Measurements from ENCODE around the gene PRADC1.
"Not testable (repeated sequence)": the region's sequence is repeated elsewhere in the genome, so short reads cannot be mapped to it uniquely, and the experiment has no call there.

PRADC1 gene

DNA sequence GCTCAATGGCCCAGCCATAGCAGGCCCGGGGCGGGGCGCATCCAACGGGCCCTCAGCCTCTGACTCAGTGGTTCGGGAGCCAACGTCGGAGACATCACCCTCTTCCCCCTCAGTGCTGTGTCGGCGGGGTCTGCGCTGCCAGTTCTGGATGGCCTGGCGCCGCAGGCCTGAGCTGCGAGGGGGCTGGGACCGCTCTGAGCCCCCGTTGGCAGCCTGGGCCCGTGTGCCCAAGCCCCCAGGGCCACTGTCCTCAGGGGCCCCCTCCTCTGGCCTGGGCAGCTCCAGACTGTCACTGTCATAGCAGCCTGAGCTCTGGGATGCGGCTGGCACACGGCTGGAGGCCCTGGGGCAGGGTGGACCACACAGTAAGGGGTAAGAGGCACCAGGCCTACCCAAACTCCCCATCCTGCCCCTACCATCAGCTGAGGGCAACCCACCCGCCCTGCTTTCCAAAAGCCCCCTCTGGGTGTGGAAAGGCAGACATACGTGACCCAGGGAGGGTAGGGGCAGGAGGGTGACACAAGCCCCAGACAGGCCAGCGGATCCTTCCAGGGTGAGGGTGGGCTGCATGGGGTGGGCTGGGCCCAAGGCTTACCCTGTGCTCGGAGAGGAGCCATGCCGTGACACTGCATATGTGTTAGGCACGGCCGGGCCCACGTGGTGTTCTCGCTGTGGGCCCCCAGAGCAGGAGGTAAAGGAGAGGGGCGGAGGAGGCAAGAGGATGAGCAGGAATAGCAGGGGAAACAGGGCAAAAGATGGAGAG lies 32.4 kb upstream of the PRADC1 start:
- Histone ChIP-seq H3K27ac (ENCODE audit: low read depth, low read length) (no peak overlapping the region), H3K4me3 (ENCODE audit: low read depth, low read length) (no peak overlapping the region), H3K36me3 (ENCODE audit: insufficient read depth, low read length) (no peaks in the 10 kb centered on the region), H3K27me3 (ENCODE audit: insufficient read depth, low read length) (peaks cover 10% of the 10 kb centered on the region), H3K79me2 (ENCODE audit: control insufficient read depth, insufficient read depth, low read length, unreplicated experiment) (no peaks in the 10 kb centered on the region), H3K4me1 (ENCODE audit: control insufficient read depth, insufficient read depth, low read length, unreplicated experiment) (no peaks in the 10 kb centered on the region), H2AFZ (ENCODE audit: low read length, unreplicated experiment) (no peak overlapping the region)

DNA sequence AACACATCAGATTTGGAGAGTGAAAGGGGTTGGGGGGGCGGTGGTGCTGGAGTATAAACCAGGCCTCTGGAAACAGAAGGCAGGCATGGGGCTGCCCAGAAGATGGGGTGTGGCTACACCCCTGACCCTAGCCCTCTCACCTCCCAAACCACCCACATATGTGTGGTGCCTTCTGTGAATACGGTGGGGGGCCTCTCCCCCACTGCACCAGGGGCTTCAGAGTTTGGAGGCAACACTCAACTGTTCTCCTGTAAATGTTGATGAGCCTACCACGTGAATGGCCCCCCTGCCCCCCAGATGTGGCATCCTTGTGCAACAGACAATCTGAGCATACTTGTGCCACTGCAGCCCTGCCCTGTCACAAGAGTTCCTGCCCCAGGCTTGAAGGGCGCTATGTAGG lies 31.7 kb upstream of the PRADC1 start:
- Histone ChIP-seq H3K79me2 (ENCODE audit: control insufficient read depth, insufficient read depth, low read length, unreplicated experiment) (no peaks in the 10 kb centered on the region), H3K36me3 (ENCODE audit: insufficient read depth, low read length) (no peaks in the 10 kb centered on the region), H3K27ac (ENCODE audit: low read depth, low read length) (no peak overlapping the region), H2AFZ (ENCODE audit: low read length, unreplicated experiment) (no peak overlapping the region), H3K4me1 (ENCODE audit: control insufficient read depth, insufficient read depth, low read length, unreplicated experiment) (no peaks in the 10 kb centered on the region), H3K27me3 (ENCODE audit: insufficient read depth, low read length) (peaks cover 10% of the 10 kb centered on the region), H3K4me3 (ENCODE audit: low read depth, low read length) (no peak overlapping the region)

DNA sequence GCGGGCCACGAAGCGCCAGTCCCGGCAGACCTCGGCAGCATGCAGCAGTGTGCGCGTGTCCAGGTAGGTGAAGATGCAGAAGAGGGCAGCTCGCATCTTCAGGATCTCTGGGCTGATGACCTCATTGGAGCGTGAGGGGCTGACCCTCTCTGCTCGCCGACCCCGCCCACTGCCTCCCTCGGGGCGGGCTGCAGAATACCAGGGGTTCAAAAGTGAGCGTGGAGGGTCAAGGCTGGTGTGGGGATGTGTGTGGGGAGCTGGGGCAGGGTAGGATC lies 31.2 kb upstream of the PRADC1 start:
- no peaks in the 10 kb centered on the region for H3K36me3 ChIP-seq (ENCODE audit: insufficient read depth, low read length)

DNA sequence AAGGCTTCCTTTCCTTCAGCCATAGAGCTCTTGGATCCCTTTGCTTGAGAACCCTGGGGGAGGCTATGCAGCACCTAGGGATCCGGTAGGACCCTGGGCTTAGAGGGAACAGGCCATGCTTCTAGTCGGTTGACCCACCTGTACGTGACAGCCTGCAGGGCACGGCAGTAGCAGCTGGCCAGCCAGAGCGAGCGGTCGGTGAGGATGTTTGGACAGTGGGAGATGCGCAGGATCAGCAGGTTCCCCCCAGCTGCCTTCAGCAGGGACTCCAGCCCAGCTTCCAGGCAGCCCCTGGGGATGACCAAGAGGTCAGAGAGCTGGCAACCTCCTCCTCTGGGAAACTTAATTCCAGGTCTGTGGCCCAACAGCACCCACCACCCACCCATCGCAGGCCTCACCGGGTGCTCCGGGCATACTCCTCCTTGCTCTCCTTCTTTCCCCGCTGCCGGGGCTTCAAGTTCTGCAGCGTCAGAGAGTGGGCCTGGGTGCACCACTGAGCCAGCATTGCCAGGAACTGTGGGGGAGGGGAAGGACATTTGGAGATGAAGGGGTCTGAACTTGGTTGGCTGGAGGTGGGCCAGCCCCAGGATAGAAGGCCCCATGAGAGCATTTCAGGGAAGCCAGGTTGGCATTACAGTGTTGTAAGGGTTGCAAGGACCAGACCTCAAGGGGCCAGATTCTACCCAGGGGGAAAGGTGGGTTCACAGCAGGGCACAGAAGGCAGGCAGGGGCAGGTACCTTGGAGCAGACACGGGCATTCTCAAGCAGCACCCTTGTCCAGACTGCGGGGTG lies 30.7 kb upstream of the PRADC1 start:
- H3K36me3 ChIP-seq (ENCODE audit: insufficient read depth, low read length) = no peaks in the 10 kb centered on the region
- H3K27me3 ChIP-seq (ENCODE audit: insufficient read depth, low read length) = peaks cover 4% of the 10 kb centered on the region; the same call in 1 of the 2 replicates
- no peak overlapping the region for H2AFZ ChIP-seq (ENCODE audit: low read length, unreplicated experiment)
- H3K4me1 ChIP-seq (ENCODE audit: control insufficient read depth, insufficient read depth, low read length, unreplicated experiment) = no peaks in the 10 kb centered on the region
- H3K27ac ChIP-seq (ENCODE audit: low read depth, low read length) = no peak overlapping the region
- H3K4me3 ChIP-seq (ENCODE audit: low read depth, low read length) = no peak overlapping the region
- H3K79me2 ChIP-seq (ENCODE audit: control insufficient read depth, insufficient read depth, low read length, unreplicated experiment) = no peaks in the 10 kb centered on the region

More for the DNA sequence above, 31.2 kb upstream of the PRADC1 start:
- H3K79me2 ChIP-seq (ENCODE audit: control insufficient read depth, insufficient read depth, low read length, unreplicated experiment) = no peaks in the 10 kb centered on the region
- H3K27me3 ChIP-seq (ENCODE audit: insufficient read depth, low read length) = peaks cover 8% of the 10 kb centered on the region; the same call in 1 of the 2 replicates
- H3K4me1 ChIP-seq (ENCODE audit: control insufficient read depth, insufficient read depth, low read length, unreplicated experiment) = no peaks in the 10 kb centered on the region
- no peak overlapping the region for H3K27ac ChIP-seq (ENCODE audit: low read depth, low read length)
- no peak overlapping the region for H3K4me3 ChIP-seq (ENCODE audit: low read depth, low read length)
- H2AFZ ChIP-seq (ENCODE audit: low read length, unreplicated experiment) = no peak overlapping the region

DNA sequence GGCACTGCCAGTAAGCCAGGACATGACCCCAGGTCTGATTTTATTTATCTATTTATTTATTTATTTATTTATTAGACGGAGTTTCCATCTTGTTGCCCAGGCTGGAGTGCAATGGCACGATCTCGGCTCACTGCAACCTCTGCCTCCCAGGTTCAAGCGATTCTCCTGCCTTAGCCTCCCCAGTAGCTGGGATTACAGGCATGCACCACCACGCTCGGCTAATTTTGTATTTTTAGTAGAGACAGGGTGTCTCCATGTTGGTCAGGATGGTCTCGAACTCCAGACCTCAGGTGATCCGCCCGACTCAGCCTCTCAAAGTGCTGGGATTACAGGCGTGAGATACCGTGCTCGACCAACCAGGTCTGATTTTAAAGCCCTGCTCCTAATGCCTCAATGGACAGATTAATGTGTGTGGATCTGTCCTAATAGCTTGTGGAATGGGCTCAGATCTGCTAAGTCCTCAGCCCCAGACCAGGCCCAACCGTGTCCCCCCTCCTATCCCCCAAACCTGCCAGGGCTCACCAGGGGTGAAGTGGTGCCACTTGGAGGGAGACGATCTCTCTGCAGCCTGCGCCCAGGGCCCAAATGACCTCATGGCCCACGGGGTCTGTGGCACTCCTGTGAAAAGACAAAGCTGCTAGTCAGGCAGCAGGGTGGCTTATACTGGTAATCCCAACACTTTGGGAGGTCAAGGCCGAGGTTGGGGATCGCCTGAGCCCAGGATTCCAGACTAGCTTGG lies 29.8 kb upstream of the PRADC1 start:
- not testable (repeated sequence) for H3K36me3 ChIP-seq (ENCODE audit: insufficient read depth, low read length); H3K27ac ChIP-seq (ENCODE audit: low read depth, low read length); H3K4me1 ChIP-seq (ENCODE audit: control insufficient read depth, insufficient read depth, low read length, unreplicated experiment); H3K27me3 ChIP-seq (ENCODE audit: insufficient read depth, low read length); H3K4me3 ChIP-seq (ENCODE audit: low read depth, low read length); H2AFZ ChIP-seq (ENCODE audit: low read length, unreplicated experiment); H3K79me2 ChIP-seq (ENCODE audit: control insufficient read depth, insufficient read depth, low read length, unreplicated experiment)

DNA sequence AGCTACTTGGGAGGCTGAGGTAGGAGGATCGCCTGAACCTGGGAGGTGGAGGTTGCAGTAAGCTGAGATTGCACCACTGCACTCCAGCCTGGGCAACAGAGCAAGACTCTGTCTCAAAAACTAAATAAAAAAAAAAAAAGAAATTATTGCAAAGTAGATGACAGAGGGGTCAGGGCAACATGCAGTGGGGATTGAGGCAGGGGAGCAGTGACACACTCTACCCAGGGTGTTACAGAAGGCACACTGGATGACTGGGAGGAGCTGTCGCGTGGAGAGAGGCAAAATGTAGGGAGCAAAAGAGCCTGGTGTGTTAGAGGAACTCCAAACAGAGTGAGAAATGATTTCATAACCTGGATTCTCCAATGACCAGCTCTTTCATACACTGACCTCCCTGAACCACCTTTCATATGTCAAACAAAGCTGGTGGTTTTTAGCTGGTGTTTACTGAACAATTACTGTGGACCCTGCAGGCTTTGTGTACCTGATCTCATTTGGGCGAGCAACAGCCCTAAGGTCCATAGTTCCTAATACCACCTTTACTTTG lies 29.1 kb upstream of the PRADC1 start:
- Histone ChIP-seq H3K79me2 (ENCODE audit: control insufficient read depth, insufficient read depth, low read length, unreplicated experiment) (no peaks in the 10 kb centered on the region), H2AFZ (ENCODE audit: low read length, unreplicated experiment) (no peak overlapping the region), H3K36me3 (ENCODE audit: insufficient read depth, low read length) (no peaks in the 10 kb centered on the region)

DNA sequence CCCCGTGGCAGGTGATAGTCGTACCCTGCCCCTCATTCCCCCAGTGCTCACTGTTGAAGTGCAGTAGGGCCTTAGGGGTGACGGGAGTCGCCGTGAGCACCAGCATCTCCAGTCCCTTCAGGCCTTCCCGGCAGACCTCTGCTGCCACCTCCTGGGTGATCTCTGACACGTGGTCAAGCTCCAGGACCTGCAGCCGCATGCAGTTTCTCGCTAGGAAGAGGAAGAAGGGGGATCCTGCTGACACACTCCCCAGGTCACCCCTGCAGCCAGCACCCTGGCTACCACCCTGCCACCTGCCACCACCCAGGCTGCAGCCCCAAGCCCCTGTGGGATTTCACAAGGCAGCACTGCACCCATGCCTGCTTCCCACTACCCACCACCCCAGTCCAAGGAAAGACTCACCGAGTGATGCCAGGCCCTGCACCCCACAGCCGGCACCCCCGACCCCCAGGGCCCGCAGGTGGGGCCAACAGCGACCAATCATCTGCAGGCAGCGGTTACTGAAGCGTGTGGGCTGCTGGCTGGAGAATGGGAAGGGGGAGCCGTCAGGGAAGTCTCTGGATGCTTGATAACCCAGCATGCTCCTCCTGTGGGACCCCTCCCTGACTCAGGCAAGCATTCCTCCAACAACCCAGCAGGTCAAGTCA lies 27.4 kb upstream of the PRADC1 start:
- no peaks in the 10 kb centered on the region for H3K79me2 ChIP-seq (ENCODE audit: control insufficient read depth, insufficient read depth, low read length, unreplicated experiment)
- H3K4me3 ChIP-seq (ENCODE audit: low read depth, low read length) = no peak overlapping the region
- no peaks in the 10 kb centered on the region for H3K4me1 ChIP-seq (ENCODE audit: control insufficient read depth, insufficient read depth, low read length, unreplicated experiment)
- no peak overlapping the region for H3K27ac ChIP-seq (ENCODE audit: low read depth, low read length)
- H2AFZ ChIP-seq (ENCODE audit: low read length, unreplicated experiment) = no peak overlapping the region
- H3K27me3 ChIP-seq (ENCODE audit: insufficient read depth, low read length) = no peaks in the 10 kb centered on the region
- H3K36me3 ChIP-seq (ENCODE audit: insufficient read depth, low read length) = no peaks in the 10 kb centered on the region

More for the DNA sequence above, 29.1 kb upstream of the PRADC1 start:
- Histone ChIP-seq H3K27me3 (ENCODE audit: insufficient read depth, low read length) (no peaks in the 10 kb centered on the region), H3K4me1 (ENCODE audit: control insufficient read depth, insufficient read depth, low read length, unreplicated experiment) (no peaks in the 10 kb centered on the region), H3K4me3 (ENCODE audit: low read depth, low read length) (no peak overlapping the region), H3K27ac (ENCODE audit: low read depth, low read length) (no peak overlapping the region)

DNA sequence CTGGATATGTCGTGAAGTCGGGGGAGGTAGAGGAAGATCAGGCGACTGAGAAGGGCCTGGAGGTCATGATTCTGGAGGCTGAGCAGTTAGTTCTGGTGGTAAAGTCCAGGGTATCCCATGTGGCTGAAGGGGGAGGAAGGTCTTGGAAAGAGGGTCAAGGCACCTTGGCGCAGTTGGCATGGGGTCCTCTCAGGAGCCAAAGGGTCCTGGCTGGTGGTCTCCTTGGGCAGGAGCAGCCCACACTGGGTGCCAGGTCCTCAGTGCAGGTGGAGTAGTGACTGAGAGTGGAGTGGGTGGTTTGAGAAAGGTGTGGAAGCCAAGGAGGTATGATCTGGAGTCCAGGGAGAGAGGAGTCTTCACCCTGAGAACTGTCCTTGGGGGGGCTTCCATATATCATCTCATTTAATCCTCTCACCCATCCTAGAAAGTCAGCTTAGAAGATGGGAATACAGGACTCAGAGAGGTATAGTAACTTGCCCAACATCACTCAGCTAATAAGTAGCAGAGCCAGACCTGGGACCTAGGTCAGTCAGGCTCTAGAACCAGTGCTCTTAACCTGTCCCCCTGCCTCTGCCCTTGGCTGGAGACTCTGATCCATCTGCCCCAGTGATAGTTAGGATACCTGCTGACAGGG lies 26.8 kb upstream of the PRADC1 start:
- no peaks in the 10 kb centered on the region for H3K36me3 ChIP-seq (ENCODE audit: insufficient read depth, low read length)
- no peaks in the 10 kb centered on the region for H3K27me3 ChIP-seq (ENCODE audit: insufficient read depth, low read length)
- H2AFZ ChIP-seq (ENCODE audit: low read length, unreplicated experiment) = no peak overlapping the region
- no peaks in the 10 kb centered on the region for H3K79me2 ChIP-seq (ENCODE audit: control insufficient read depth, insufficient read depth, low read length, unreplicated experiment)
- H3K4me1 ChIP-seq (ENCODE audit: control insufficient read depth, insufficient read depth, low read length, unreplicated experiment) = no peaks in the 10 kb centered on the region
- no peak overlapping the region for H3K27ac ChIP-seq (ENCODE audit: low read depth, low read length)
- no peak overlapping the region for H3K4me3 ChIP-seq (ENCODE audit: low read depth, low read length)

DNA sequence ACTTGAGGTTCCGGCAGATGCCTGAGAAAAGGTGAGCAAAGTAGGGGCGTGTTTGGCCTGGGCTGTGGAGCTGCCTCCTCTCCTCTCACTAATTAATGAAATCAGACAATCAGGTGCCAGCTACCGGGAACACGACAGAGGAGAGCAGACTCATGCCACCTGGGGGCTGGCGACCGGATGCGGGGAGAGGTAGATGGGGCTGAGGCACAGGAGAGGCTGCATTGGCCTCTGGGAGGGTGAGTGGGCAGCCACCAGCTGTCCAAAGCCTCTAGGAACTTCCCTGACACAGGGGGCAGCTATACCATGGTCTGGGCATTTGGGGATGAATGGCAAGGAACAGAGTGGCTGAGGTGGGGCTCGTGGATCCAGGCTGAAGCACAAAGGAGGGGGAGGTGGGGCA lies 26.2 kb upstream of the PRADC1 start:
- Histone ChIP-seq H3K27ac (ENCODE audit: low read depth, low read length) (no peak overlapping the region), H3K36me3 (ENCODE audit: insufficient read depth, low read length) (peaks cover 4% of the 10 kb centered on the region; the same call in 1 of the 2 replicates), H3K79me2 (ENCODE audit: control insufficient read depth, insufficient read depth, low read length, unreplicated experiment) (no peaks in the 10 kb centered on the region), H2AFZ (ENCODE audit: low read length, unreplicated experiment) (no peak overlapping the region), H3K4me1 (ENCODE audit: control insufficient read depth, insufficient read depth, low read length, unreplicated experiment) (no peaks in the 10 kb centered on the region), H3K4me3 (ENCODE audit: low read depth, low read length) (no peak overlapping the region), H3K27me3 (ENCODE audit: insufficient read depth, low read length) (no peaks in the 10 kb centered on the region)

DNA sequence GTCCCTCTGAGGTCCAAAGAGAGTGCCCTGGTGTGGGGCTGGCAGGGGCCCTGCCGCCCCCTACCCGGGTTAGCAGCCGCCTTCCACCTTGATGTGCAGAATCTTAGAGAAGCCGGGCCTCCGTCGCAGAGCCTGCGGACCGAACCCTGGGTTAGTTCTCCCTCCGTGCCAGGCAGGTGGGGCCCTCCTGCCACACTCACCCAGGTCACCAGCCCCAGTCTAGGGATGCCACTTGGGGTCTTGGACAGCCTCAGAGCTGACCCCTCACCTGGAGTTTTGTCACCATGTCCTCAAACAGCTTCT lies 25.8 kb upstream of the PRADC1 start:
- no peak overlapping the region for H3K27ac ChIP-seq (ENCODE audit: low read depth, low read length)

More for the DNA sequence above, 25.8 kb upstream of the PRADC1 start:
- no peaks in the 10 kb centered on the region for H3K79me2 ChIP-seq (ENCODE audit: control insufficient read depth, insufficient read depth, low read length, unreplicated experiment)
- no peaks in the 10 kb centered on the region for H3K4me1 ChIP-seq (ENCODE audit: control insufficient read depth, insufficient read depth, low read length, unreplicated experiment)
- peaks cover 7% of the 10 kb centered on the region; the same call in 1 of the 2 replicates for H3K36me3 ChIP-seq (ENCODE audit: insufficient read depth, low read length)
- no peak overlapping the region for H2AFZ ChIP-seq (ENCODE audit: low read length, unreplicated experiment)
- no peak overlapping the region for H3K4me3 ChIP-seq (ENCODE audit: low read depth, low read length)
- no peaks in the 10 kb centered on the region for H3K27me3 ChIP-seq (ENCODE audit: insufficient read depth, low read length)
